HEK293 (cell line): ENCODE data around the gene UPF2.

Experiments used
- CTCF ChIA-PET: fragments of 350-600 bp; formaldehyde crosslinking; extraction: SDS; loops from one replicate; lab custom pipeline; 2021; ENCODE audit warnings: antibody characterized with exemption; lab: Yijun Ruan, JAX
- POLR2A ChIA-PET: fragments of 300-600 bp; formaldehyde crosslinking; extraction: SDS; loops from one replicate; lab custom pipeline; 2020; ENCODE audit warnings: antibody characterized with exemption, inconsistent platforms; lab: Yijun Ruan, JAX
- H3K27ac ChIP-seq: fragments of 200-500 bp; sonication (Bioruptor generic); 2 replicates; pipeline ENCODE4 v1.5.1; 2014; ENCODE audit warnings: low read depth, low read length, control low read depth, inconsistent platforms; ENCODE audit errors: extremely low read depth
- H3K36me3 ChIP-seq, 2 experiments: fragments of 200-500 bp in 1 of 2; sonication (Bioruptor generic) in 1 of 2; 1 replicate in 1 of 2; 2 replicates in 1 of 2; pipeline ENCODE4 v1.5.1; 2014 to 2017; ENCODE audit warnings: inconsistent platforms in 2 of 2, low read length in 2 of 2; ENCODE audit not compliant: control insufficient read depth in 2 of 2, insufficient read depth in 1 of 2
- H3K4me1 ChIP-seq: fragments of 200-500 bp; sonication (Bioruptor generic); 2 replicates; pipeline ENCODE4 v1.5.1; 2014; ENCODE audit warnings: mild to moderate bottlenecking, low read length, inconsistent platforms; ENCODE audit not compliant: control insufficient read depth, insufficient read depth
- H3K4me3 ChIP-seq: 2 replicates; pipeline ENCODE4 v1.5.1; 2011; ENCODE audit warnings: low read depth, mild to moderate bottlenecking, control low read depth, low read length, moderate library complexity
- H3K9me3 ChIP-seq: fragments of 200-500 bp; sonication (Bioruptor generic); 2 replicates; pipeline ENCODE4 v1.5.1; 2014; ENCODE audit warnings: low read depth, low read length, inconsistent platforms; ENCODE audit not compliant: control insufficient read depth, insufficient read depth
- EGR2 ChIP-seq: fragments of 450-650 bp; formaldehyde crosslinking; IDR thresholded peaks from 2 replicates; pipeline ENCODE4 v1.5.1; 2016; ENCODE audit warnings: low read depth, missing biosample characterization, missing genetic modification characterization
- HOXA7 ChIP-seq: sonication (generic); formaldehyde crosslinking; IDR thresholded peaks from 2 replicates; pipeline ENCODE4 v1.8.1; 2022; ENCODE audit warnings: missing genetic modification reagents, borderline replicate concordance
- KLF8 ChIP-seq: fragments of 450-650 bp; formaldehyde crosslinking; IDR thresholded peaks from 2 replicates; pipeline ENCODE4 v1.5.1; 2016; ENCODE audit warnings: missing biosample characterization, missing genetic modification characterization
- OSR2 ChIP-seq: fragments of 450-650 bp; formaldehyde crosslinking; IDR thresholded peaks from 2 replicates; pipeline ENCODE4 v1.5.1; 2016; ENCODE audit warnings: missing biosample characterization, missing genetic modification characterization
- PRDM2 ChIP-seq: fragments of 450-650 bp; formaldehyde crosslinking; IDR thresholded peaks from 2 replicates; pipeline ENCODE4 v1.5.1; 2016; ENCODE audit warnings: missing biosample characterization, missing genetic modification characterization, borderline replicate concordance
- TSHZ1 ChIP-seq: fragments of 450-650 bp; formaldehyde crosslinking; IDR thresholded peaks from 2 replicates; pipeline ENCODE4 v1.5.1; 2016; ENCODE audit warnings: missing biosample characterization, missing genetic modification characterization, borderline replicate concordance
- WT1 ChIP-seq: fragments of 450-650 bp; formaldehyde crosslinking; IDR thresholded peaks from 2 replicates; pipeline ENCODE4 v1.5.1; 2016; ENCODE audit warnings: missing biosample characterization, missing genetic modification characterization
- ZBTB17 ChIP-seq: fragments of 450-650 bp; formaldehyde crosslinking; IDR thresholded peaks from 2 replicates; pipeline ENCODE4 v1.5.1; 2016; ENCODE audit warnings: missing biosample characterization, missing genetic modification characterization
- ZNF18 ChIP-seq: fragments of 450-650 bp; formaldehyde crosslinking; IDR thresholded peaks from 2 replicates; pipeline ENCODE4 v1.5.1; 2016; ENCODE audit warnings: missing biosample characterization, missing genetic modification characterization
- ZNF184 ChIP-seq: fragments of 450-650 bp; IDR thresholded peaks from 2 replicates; pipeline ENCODE4 v1.5.1; 2018; ENCODE audit warnings: missing biosample characterization, mild to moderate bottlenecking, missing genetic modification characterization
- ZNF24 ChIP-seq: fragments of 450-650 bp; formaldehyde crosslinking; IDR thresholded peaks from 2 replicates; pipeline ENCODE4 v1.5.1; 2016; ENCODE audit warnings: missing biosample characterization, missing genetic modification characterization
- ZNF26 ChIP-seq: fragments of 450-650 bp; formaldehyde crosslinking; IDR thresholded peaks from 2 replicates; pipeline ENCODE4 v1.5.1; 2016; ENCODE audit warnings: missing biosample characterization, missing genetic modification characterization
- ZNF280C ChIP-seq: fragments of 450-650 bp; formaldehyde crosslinking; IDR thresholded peaks from 2 replicates; pipeline ENCODE4 v1.5.1; 2016; ENCODE audit warnings: missing biosample characterization, missing genetic modification characterization
- ZNF423 ChIP-seq: fragments of 450-650 bp; formaldehyde crosslinking; IDR thresholded peaks from 2 replicates; pipeline ENCODE4 v1.5.1; 2016; ENCODE audit warnings: missing biosample characterization, missing genetic modification characterization
- ZNF510 ChIP-seq: fragments of 450-650 bp; formaldehyde crosslinking; IDR thresholded peaks from 2 replicates; pipeline ENCODE4 v1.5.1; 2018; ENCODE audit warnings: mild to moderate bottlenecking, missing genetic modification characterization, missing biosample characterization; ENCODE audit not compliant: insufficient replicate concordance
- ZNF654 ChIP-seq: fragments of 450-650 bp; formaldehyde crosslinking; IDR thresholded peaks from 2 replicates; pipeline ENCODE4 v1.5.1; 2016; ENCODE audit warnings: low read depth, missing biosample characterization, missing genetic modification characterization
- ZNF830 ChIP-seq: fragments of 450-650 bp; IDR thresholded peaks from 2 replicates; pipeline ENCODE4 v1.5.0; 2018; ENCODE audit warnings: missing biosample characterization, missing genetic modification characterization, low read depth, mild to moderate bottlenecking, moderate library complexity
- ZSCAN5A ChIP-seq: fragments of 450-650 bp; formaldehyde crosslinking; IDR thresholded peaks from 2 replicates; pipeline ENCODE4 v1.5.1; 2016; ENCODE audit warnings: missing biosample characterization, missing genetic modification characterization

The UPF2 gene

GRCh38 chr10:11902646-11903045 is 140.0 kb downstream of the UPF2 start:
- Histone ChIP-seq H3K27ac (no peak overlapping the region), H3K36me3 (no peaks in the 10 kb centered on the region), H3K9me3 (no peaks in the 10 kb centered on the region), H3K4me3 (no peak overlapping the region), H3K4me1 (peaks cover 3% of the 10 kb centered on the region; the same call in 1 of the 2 replicates)
- CTCF ChIA-PET, result no interaction called here
- TF ChIP-seq ZNF654 (tag by site-specific recombination) (no peak), PRDM2 (no peak), WT1 (no peak), ZNF423 (tag by site-specific recombination) (no peak), ZSCAN5A (tag by site-specific recombination) (no peak), ZNF830 (tag by site-specific recombination) (no peak), ZNF184 (tag by site-specific recombination) (no peak), ZNF26 (tag by site-specific recombination) (no peak), EGR2 (tag by site-specific recombination) (no peak), ZBTB17 (tag by site-specific recombination) (no peak), KLF8 (tag by site-specific recombination) (no peak), HOXA7 (CRISPR knock-in tag) (no peak)
- POLR2A ChIA-PET, result no interaction called here

GRCh38 chr10:11901833-11902475 is 140.7 kb downstream of the UPF2 start:
- no peak overlapping the region for H3K4me3 ChIP-seq
- CTCF ChIA-PET, result interaction anchor here (0.9 kb wide), 1 partner anchor 84 kb away, joined by 3 read pairs; no protein-coding TSS in a partner anchor
- no peak overlapping the region for H3K27ac ChIP-seq
- no peaks in the 10 kb centered on the region for H3K36me3 ChIP-seq
- no peaks in the 10 kb centered on the region for H3K9me3 ChIP-seq
- POLR2A ChIA-PET, result no interaction called here
- H3K4me1 ChIP-seq, result peaks cover 3% of the 10 kb centered on the region; the same call in 1 of the 2 replicates
- TF ChIP-seq ZNF280C (no peak), ZNF18 (no peak), ZNF510 (no peak), OSR2 (tag by site-specific recombination) (no peak), TSHZ1 (tag by site-specific recombination) (no peak), ZNF24 (tag by site-specific recombination) (no peak)
